ENCODE results near the gene GPC3.

GRCh38 chrX:133971586-133971985 lies 13.8 kb downstream of the GPC3 start:
- no peak for TF ChIP-seq ESRRA (IDR thresholded peaks at IDR 0.05; ENCODE audit: borderline replicate concordance, low read length)
- TF ChIP-seq CTCF (IDR thresholded peaks at IDR 0.05), result no peak
- no peak for TF ChIP-seq ZFP36 (IDR thresholded peaks at IDR 0.05; ENCODE audit: borderline replicate concordance, partially characterized antibody)
- no peak for TF ChIP-seq HEYL (CRISPR knock-in tag; IDR thresholded peaks at IDR 0.05)
- TF ChIP-seq CHD4 (IDR thresholded peaks at IDR 0.05; ENCODE audit: borderline replicate concordance), result no peak
- no peak for TF ChIP-seq ELK1 (IDR thresholded peaks at IDR 0.05; ENCODE audit: low read depth, low read length)
